Memory B cell (primary cell): ENCODE results near the gene FHIT.

ENCODE experiments used
- ATAC-seq: fragments of 150-1000 bp; cut with Tn5 transposase; 2 replicates; pipeline ENCODE4 v1.10.0; 2021; ENCODE audit warnings: low read depth, mild to moderate bottlenecking, moderate library complexity
- DNase-seq, 2 donors: peaks; one replicate each; pipeline ENCODE4 v3.0.0; 2022; ENCODE audit warnings: low spot score in 2 of 2
- H3K27ac Mint-ChIP-seq: one replicate; pipeline ENCODE4 v1.8.0; 2022; ENCODE audit warnings: mild to moderate bottlenecking, moderate library complexity, mixed read lengths
- H3K27me3 Mint-ChIP-seq: one replicate; pipeline ENCODE4 v1.8.0; 2022; ENCODE audit warnings: mixed read lengths
- H3K36me3 Mint-ChIP-seq: one replicate; pipeline ENCODE4 v1.8.0; 2022; ENCODE audit warnings: mild to moderate bottlenecking, mixed read lengths
- H3K4me1 Mint-ChIP-seq: one replicate; pipeline ENCODE4 v1.8.0; 2022; ENCODE audit warnings: mixed read lengths
- H3K4me3 Mint-ChIP-seq: one replicate; pipeline ENCODE4 v1.8.0; 2022; ENCODE audit warnings: mild to moderate bottlenecking, moderate library complexity, mixed read lengths
- H3K9me3 Mint-ChIP-seq: one replicate; pipeline ENCODE4 v1.8.0; 2022; ENCODE audit warnings: mixed read lengths

FHIT gene

DNA sequence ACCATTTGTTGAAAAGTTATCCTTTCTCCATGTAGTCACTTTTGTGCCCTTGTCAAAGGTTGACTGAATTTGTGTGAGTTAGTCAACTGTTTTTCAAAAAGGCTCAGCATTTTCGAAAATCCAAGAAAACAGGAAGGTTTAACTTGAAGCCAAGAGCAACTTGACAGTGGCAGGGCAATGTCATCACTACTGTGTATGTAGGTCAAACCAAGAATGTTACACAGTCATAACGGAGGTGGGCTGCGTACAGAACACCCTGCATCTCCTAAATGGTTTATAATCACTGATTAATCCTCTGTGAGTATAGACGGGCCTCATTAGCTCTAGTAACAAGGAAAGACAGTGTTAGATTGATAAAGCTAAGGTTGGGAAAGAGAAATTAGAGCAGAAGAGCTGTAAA lies 1064.9 kb downstream of the FHIT start:
- no peaks in the 10 kb centered on the region for H3K4me1 Mint-ChIP-seq
- no peaks in the 10 kb centered on the region for H3K36me3 Mint-ChIP-seq
- ATAC-seq (no peak), DNase-seq (no peak)
- no peak overlapping the region for H3K27ac Mint-ChIP-seq
- H3K9me3 Mint-ChIP-seq = no peaks in the 10 kb centered on the region
- no peak overlapping the region for H3K4me3 Mint-ChIP-seq
- H3K27me3 Mint-ChIP-seq = peaks cover 2% of the 10 kb centered on the region

- ATAC-seq (no peak), DNase-seq (no peak)
- Mint-ChIP-seq H3K9me3 (no peaks in the 10 kb centered on the region), H3K27ac (no peak overlapping the region), H3K4me1 (no peaks in the 10 kb centered on the region), H3K27me3 (no peaks in the 10 kb centered on the region), H3K4me3 (no peak overlapping the region), H3K36me3 (no peaks in the 10 kb centered on the region)
Observed at GRCh38 chr3:60185161-60185560, 1066.1 kb downstream of the FHIT start.

- H3K27ac Mint-ChIP-seq = no peak overlapping the region
- no peaks in the 10 kb centered on the region for H3K4me1 Mint-ChIP-seq
- H3K36me3 Mint-ChIP-seq = no peaks in the 10 kb centered on the region
- no peak overlapping the region for H3K4me3 Mint-ChIP-seq
- DNase-seq (no peak), ATAC-seq (no peak)
- H3K9me3 Mint-ChIP-seq = no peaks in the 10 kb centered on the region
- no peaks in the 10 kb centered on the region for H3K27me3 Mint-ChIP-seq
Observed at GRCh38 chr3:60182697-60183096, 1068.6 kb downstream of the FHIT start.

- DNase-seq (no peak), ATAC-seq (no peak)
- H3K4me1 Mint-ChIP-seq = no peaks in the 10 kb centered on the region
- no peak overlapping the region for H3K27ac Mint-ChIP-seq
- no peaks in the 10 kb centered on the region for H3K9me3 Mint-ChIP-seq
- no peaks in the 10 kb centered on the region for H3K36me3 Mint-ChIP-seq
- no peak overlapping the region for H3K4me3 Mint-ChIP-seq
- H3K27me3 Mint-ChIP-seq = no peaks in the 10 kb centered on the region
Observed at GRCh38 chr3:60178931-60179653, 1072.2 kb downstream of the FHIT start.

DNA sequence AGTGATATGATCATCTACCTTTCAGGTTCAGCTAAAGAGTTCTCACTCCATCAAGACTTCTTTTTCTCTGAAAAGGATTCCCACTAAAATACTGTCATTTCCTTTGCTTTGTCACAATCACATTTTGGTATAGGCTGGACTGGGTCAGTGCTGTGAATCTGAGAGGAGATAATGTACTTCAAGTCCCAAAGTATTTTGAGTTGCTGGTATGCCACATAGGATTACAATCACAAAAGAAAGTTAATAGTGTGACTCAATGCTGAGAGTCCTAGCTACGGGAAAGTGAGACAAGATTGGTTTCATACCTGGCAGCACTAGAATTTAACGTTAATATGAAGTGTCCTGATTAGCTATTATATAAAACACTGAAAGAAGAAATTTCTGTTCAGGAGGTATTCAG lies 1073.5 kb downstream of the FHIT start:
- no peak overlapping the region for H3K4me3 Mint-ChIP-seq

GRCh38 chr3:60176614-60177013 lies 1074.6 kb downstream of the FHIT start:
- no peak for ATAC-seq
- Mint-ChIP-seq H3K27me3 (no peaks in the 10 kb centered on the region), H3K27ac (no peak overlapping the region), H3K36me3 (peaks cover 2% of the 10 kb centered on the region), H3K4me3 (no peak overlapping the region), H3K4me1 (no peaks in the 10 kb centered on the region), H3K9me3 (no peaks in the 10 kb centered on the region)
- no peak for DNase-seq

More for the DNA sequence above, 1073.5 kb downstream of the FHIT start:
- Mint-ChIP-seq H3K27ac (no peak overlapping the region), H3K36me3 (peaks cover 2% of the 10 kb centered on the region), H3K9me3 (no peaks in the 10 kb centered on the region), H3K4me1 (no peaks in the 10 kb centered on the region), H3K27me3 (no peaks in the 10 kb centered on the region)
- DNase-seq (no peak), ATAC-seq (no peak)

DNA sequence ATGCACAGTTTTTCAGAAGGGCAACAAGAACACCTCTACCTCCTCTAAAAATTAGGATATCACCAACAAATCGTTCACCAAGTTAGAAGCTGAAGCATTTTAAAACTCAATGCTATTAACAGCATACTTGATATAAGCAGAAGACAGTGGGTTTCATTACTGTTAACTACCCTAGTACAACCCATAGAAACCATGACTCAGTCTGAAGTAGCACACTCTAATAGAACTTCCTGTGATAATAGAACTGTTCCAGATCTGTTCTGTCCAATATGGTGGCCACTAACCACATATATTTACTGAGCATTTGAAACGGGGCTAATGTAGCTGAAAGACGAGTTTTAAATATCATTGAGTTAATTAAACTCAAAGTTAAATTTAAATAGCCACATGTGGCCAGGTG lies 1075.6 kb downstream of the FHIT start:
- Mint-ChIP-seq H3K9me3 (no peaks in the 10 kb centered on the region), H3K27me3 (no peaks in the 10 kb centered on the region), H3K36me3 (peaks cover 2% of the 10 kb centered on the region), H3K4me3 (no peak overlapping the region), H3K4me1 (no peaks in the 10 kb centered on the region), H3K27ac (no peak overlapping the region)
- DNase-seq = no peak
- ATAC-seq = no peak

GRCh38 chr3:60169755-60170154 lies 1081.5 kb downstream of the FHIT start:
- H3K4me3 Mint-ChIP-seq = no peak overlapping the region
- H3K27ac Mint-ChIP-seq = no peak overlapping the region
- H3K36me3 Mint-ChIP-seq = peaks cover 2% of the 10 kb centered on the region
- no peaks in the 10 kb centered on the region for H3K27me3 Mint-ChIP-seq
- H3K4me1 Mint-ChIP-seq = no peaks in the 10 kb centered on the region
- no peak for DNase-seq
- ATAC-seq = no peak
- peaks cover 1% of the 10 kb centered on the region for H3K9me3 Mint-ChIP-seq

DNA sequence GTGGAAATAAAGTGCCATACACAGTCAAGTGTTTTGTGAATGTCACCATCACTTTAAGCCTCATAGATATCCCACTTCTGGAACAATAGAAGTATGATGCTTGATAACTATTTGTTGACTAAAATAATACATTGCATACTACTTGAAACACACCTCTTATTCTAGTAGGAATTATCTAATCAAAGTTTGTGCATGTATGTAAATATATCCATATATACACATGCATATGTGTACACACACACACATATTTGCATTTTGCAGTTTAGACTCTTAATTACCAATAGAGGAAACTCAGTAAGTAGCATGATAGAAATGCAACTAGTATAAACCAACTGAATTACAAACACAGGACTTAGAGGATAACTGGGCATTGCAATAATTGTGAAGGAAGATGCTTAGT lies 1084.1 kb downstream of the FHIT start:
- Mint-ChIP-seq H3K27me3 (no peaks in the 10 kb centered on the region), H3K36me3 (no peaks in the 10 kb centered on the region), H3K9me3 (peaks cover 1% of the 10 kb centered on the region), H3K27ac (no peak overlapping the region), H3K4me3 (no peak overlapping the region), H3K4me1 (no peaks in the 10 kb centered on the region)
- no peak for DNase-seq
- no peak for ATAC-seq

GRCh38 chr3:60160822-60161748 lies 1090.2 kb downstream of the FHIT start:
- no peak overlapping the region for H3K27ac Mint-ChIP-seq

DNA sequence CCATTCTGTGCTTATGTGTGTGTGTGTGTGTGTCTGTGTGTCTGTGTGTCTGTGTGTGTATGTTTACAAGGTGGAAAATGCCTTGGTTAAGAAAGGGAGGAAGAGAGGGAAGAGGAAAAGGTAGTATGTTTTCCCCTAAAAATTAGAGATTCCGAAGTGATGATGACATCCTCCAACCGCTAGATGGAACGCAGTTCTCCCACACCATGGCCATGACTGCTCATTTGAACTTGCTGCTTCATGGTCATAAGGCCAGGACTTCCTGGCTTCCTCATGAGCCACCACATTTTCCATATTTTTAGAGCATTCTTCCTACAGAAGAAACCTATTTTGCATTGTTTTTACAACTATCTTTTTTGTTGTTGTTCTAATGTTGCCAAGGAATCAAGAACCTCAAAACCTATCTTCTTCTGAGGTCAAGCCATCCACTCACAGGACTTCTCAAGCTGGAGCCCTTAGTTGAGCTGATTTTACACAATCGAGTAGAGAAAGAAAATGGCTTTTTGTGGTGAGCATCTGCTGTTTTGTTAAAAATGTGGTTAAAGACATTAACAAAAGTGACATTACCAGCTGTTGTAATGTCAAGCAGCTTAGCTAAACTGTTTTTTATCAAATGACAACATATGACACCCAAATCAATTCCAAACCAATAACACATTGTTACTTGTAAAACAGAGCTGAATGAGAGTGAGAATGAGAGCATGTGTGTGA lies 1091.0 kb downstream of the FHIT start:
- no peaks in the 10 kb centered on the region for H3K36me3 Mint-ChIP-seq
- no peak overlapping the region for H3K4me3 Mint-ChIP-seq
- no peak for ATAC-seq
- no peak for DNase-seq
- no peaks in the 10 kb centered on the region for H3K4me1 Mint-ChIP-seq
- no peaks in the 10 kb centered on the region for H3K27me3 Mint-ChIP-seq
- H3K9me3 Mint-ChIP-seq = peaks cover 1% of the 10 kb centered on the region
- no peak overlapping the region for H3K27ac Mint-ChIP-seq

More at GRCh38 chr3:60160822-60161748, 1090.2 kb downstream of the FHIT start:
- H3K9me3 Mint-ChIP-seq = peaks cover 1% of the 10 kb centered on the region
- no peak overlapping the region for H3K4me3 Mint-ChIP-seq
- no peaks in the 10 kb centered on the region for H3K36me3 Mint-ChIP-seq
- H3K27me3 Mint-ChIP-seq = no peaks in the 10 kb centered on the region
- ATAC-seq (no peak), DNase-seq (no peak)
- no peaks in the 10 kb centered on the region for H3K4me1 Mint-ChIP-seq

GRCh38 chr3:60158035-60158434 lies 1093.2 kb downstream of the FHIT start:
- H3K4me1 Mint-ChIP-seq = no peaks in the 10 kb centered on the region
- no peak overlapping the region for H3K27ac Mint-ChIP-seq
- H3K36me3 Mint-ChIP-seq = no peaks in the 10 kb centered on the region
- ATAC-seq (no peak), DNase-seq (no peak)
- H3K4me3 Mint-ChIP-seq = no peak overlapping the region
- H3K9me3 Mint-ChIP-seq = no peaks in the 10 kb centered on the region
- no peaks in the 10 kb centered on the region for H3K27me3 Mint-ChIP-seq

- DNase-seq (no peak), ATAC-seq (no peak)
- no peaks in the 10 kb centered on the region for H3K36me3 Mint-ChIP-seq
- no peaks in the 10 kb centered on the region for H3K4me1 Mint-ChIP-seq
- H3K27me3 Mint-ChIP-seq = no peaks in the 10 kb centered on the region
- no peaks in the 10 kb centered on the region for H3K9me3 Mint-ChIP-seq
- no peak overlapping the region for H3K27ac Mint-ChIP-seq
- no peak overlapping the region for H3K4me3 Mint-ChIP-seq
Observed at GRCh38 chr3:60154011-60154410, 1097.2 kb downstream of the FHIT start.
